Pancreas (tissue), 10 donors: ENCODE measurements around the gene SPARCL1. TPM values are rescaled to one million over a fixed set of nuclear protein-coding genes. Genes with fewer than 3 reads are reported as not detected.

Source experiments
- ATAC-seq, 4 donors: fragments of 200-7000 bp; cut with Tn5 transposase; one replicate each; pipeline versions ENCODE4 v1.8.0 to v1.9.1; 2020; ENCODE audit warnings: mild to moderate bottlenecking in 4 of 4, moderate library complexity in 4 of 4
- DNase-seq, 6 donors: peaks; one replicate each; pipeline ENCODE4 v3.0.0-alpha.2; 2020
- FAIRE-seq: peaks from 2 replicates; lab custom pipeline; 2012; peaks lifted over from hg19 to GRCh38; lab: Jason Lieb, UNC
- H3K27ac ChIP-seq, 4 donors: fragments of 200-600 bp; sonication (generic); 1 replicate in 3 of 4; 2 replicates in 1 of 4; pipeline versions ENCODE4 v1.5.0 to v1.8.0; 2020
- H3K27me3 ChIP-seq, 4 donors: fragments of 200-600 bp; one replicate each; pipeline ENCODE4 v1.8.0; 2021
- H3K36me3 ChIP-seq, 3 donors: fragments of 200-600 bp; sonication (generic) in 1 of 3; one replicate each; pipeline versions ENCODE4 v1.5.0 to v1.8.0; 2020 to 2021
- H3K4me1 ChIP-seq, 3 donors: fragments of 200-600 bp; one replicate each; pipeline ENCODE4 v1.8.0; 2021
- H3K4me3 ChIP-seq, 4 donors: fragments of 200-600 bp; sonication (generic) in 2 of 4; one replicate each; pipeline versions ENCODE4 v1.5.0 to v1.8.0; 2020 to 2021
- H3K9me3 ChIP-seq, 4 donors: fragments of 200-600 bp; one replicate each; pipeline ENCODE4 v1.8.0; 2021
- WGBS, 2 donors: extraction: QIAGEN DNeasy Blood & Tissue Kit; methylation state at CpG; one replicate each; pipeline ENCODE4 v1.1.7; 2013; 5-methylcytosine and 5-hydroxymethylcytosine counted together
- intact Hi-C, 3 donors: fragments of 100-400 bp; cut with DNase I; formaldehyde crosslinking; loops; one replicate each; pipeline versions ENCODE4 v1.11.1 to v1.14.2; 2022
- polyA plus RNA-seq, 2 donors: library from polyadenylated mRNA; stranded (reverse); fragments of 200-250 nt; gene quantifications; one replicate each; pipeline ENCODE4 v1.2.3, GENCODE V29; 2013
- total RNA-seq, 6 donors: library from RNA; stranded (reverse); fragmentation: NEBNext Ultra II Directional in 4 of 6; extraction: Animal tissue kit (Norgen Biotek cat#: 25700) in 4 of 6; gene quantifications; one replicate each; pipeline versions ENCODE4 v1.2.1 to v1.2.4, GENCODE V29; 2021 to 2023
- TF ChIP-seq, protein P1 (sequence below), 4 donors: fragments of 200-600 bp; sonication (generic) in 3 of 4; IDR thresholded peaks; one replicate each; pipeline versions ENCODE4 v1.5.0 to v1.8.0; 2021; ENCODE audit warnings: antibody characterized with exemption in 4 of 4
- donor health status: healthy with polysubstance abuse.
- donor health status: DM: no; HTN: no; CAD: no; lungs with moderate emphysema.
- donor health status: DM: no; HTN: no; CAD: no.
- donor health status: control.
- donor health status: control.
- donor health status: Bipolar disorder and iron deficiency.
- donor health status: DM: yes; HTN: yes; CAD: no.
- donor health status: DM: no; HTN: no; CAD: no.
- donor health status: DM: no; HTN: no; CAD: no.
- donor health status: DM: yes; HTN: yes; CAD: no.

Gene SPARCL1
- total and polyA plus RNA-seq, 8 donors: 19.6 to 77.0 (median 34.6) TPM

DNA sequence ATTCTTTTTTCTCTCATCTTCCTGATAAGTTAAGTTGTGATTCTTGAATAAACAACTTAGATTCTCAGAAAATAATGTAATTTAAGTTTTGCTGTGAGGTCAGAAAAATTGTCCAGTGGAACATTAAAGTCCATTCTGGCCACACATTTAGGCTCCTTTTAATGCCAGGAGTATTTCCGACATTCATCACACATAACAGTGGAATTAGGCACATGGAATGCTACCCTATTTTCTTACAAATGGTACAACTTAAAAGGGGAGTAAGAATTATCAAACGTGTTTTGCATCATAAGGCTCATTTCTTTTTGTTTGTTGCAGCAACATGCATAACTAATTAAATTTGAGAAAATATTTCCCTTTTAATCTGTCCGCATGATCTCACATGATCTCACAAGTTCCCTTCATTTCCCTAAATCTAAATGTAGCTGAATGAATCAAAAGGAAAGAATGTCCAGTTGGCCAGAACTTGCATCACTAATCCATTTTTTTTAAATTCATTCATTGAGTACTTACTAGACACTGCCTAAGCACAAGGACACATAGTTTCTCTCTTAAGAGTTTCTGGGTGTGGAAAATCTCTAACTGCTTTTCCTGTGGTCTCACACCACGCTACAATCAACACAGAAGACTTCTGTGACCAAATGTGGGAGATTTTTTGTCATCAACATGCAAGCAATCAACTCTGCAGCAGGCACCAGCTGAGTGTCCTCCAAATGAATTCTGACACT, 22.0 kb downstream of the SPARCL1 start:
- Histone ChIP-seq H3K9me3 (no peaks in the 10 kb centered on the region), H3K36me3 (no peaks in the 10 kb centered on the region), H3K4me1 (peaks cover 0 to 5% (median 0%) of the 10 kb centered on the region in 3 donors), H3K27ac (peak overlapping the region in 1 of 4 donors; percentile 12), H3K4me3 (no peak overlapping the region), H3K27me3 (no peaks in the 10 kb centered on the region)
- ATAC-seq: peak in 2 of 4 donors; percentile 43 to 49
- no peak for FAIRE-seq
- WGBS, 2 donors: 61 to 72% methylated on average over 4 of the region's 4 CpGs
- no peak for DNase-seq
- TF ChIP-seq, protein P1, sequence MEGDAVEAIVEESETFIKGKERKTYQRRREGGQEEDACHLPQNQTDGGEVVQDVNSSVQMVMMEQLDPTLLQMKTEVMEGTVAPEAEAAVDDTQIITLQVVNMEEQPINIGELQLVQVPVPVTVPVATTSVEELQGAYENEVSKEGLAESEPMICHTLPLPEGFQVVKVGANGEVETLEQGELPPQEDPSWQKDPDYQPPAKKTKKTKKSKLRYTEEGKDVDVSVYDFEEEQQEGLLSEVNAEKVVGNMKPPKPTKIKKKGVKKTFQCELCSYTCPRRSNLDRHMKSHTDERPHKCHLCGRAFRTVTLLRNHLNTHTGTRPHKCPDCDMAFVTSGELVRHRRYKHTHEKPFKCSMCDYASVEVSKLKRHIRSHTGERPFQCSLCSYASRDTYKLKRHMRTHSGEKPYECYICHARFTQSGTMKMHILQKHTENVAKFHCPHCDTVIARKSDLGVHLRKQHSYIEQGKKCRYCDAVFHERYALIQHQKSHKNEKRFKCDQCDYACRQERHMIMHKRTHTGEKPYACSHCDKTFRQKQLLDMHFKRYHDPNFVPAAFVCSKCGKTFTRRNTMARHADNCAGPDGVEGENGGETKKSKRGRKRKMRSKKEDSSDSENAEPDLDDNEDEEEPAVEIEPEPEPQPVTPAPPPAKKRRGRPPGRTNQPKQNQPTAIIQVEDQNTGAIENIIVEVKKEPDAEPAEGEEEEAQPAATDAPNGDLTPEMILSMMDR (IDR thresholded peaks at IDR 0.05): no peak
- intact Hi-C loops: no loop called here

DNA sequence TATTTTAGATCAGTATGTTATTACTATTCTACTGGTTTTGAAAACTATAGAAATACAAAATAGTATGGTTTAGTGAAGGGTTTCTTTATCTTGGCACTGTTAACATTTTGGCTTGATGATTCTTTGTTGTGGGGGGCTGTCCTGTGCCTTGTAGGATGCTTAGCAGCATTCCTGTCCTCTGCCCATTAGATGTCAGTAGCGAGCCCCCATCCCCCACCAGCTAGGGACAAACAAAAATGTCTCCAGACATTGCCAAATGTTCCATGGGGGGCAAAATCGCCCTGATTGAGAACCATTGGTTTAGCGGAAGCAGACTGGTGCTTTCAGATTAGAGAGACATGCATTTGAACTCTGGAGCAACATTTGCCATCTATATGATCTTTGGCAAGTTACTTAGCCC, 23.3 kb downstream of the SPARCL1 start:
- intact Hi-C loops: no loop called here
- Histone ChIP-seq H3K36me3 (no peaks in the 10 kb centered on the region), H3K27ac (no peak overlapping the region), H3K4me3 (no peak overlapping the region), H3K27me3 (no peaks in the 10 kb centered on the region), H3K9me3 (no peaks in the 10 kb centered on the region), H3K4me1 (peaks cover 0 to 7% (median 0%) of the 10 kb centered on the region in 3 donors)
- 64 to 71% methylated on average over 3 of the region's 3 CpGs for WGBS, 2 donors
- ATAC-seq: no peak
- DNase-seq: no peak
- FAIRE-seq: no peak
- TF ChIP-seq, protein P1 (IDR thresholded peaks at IDR 0.05): no peak

DNA sequence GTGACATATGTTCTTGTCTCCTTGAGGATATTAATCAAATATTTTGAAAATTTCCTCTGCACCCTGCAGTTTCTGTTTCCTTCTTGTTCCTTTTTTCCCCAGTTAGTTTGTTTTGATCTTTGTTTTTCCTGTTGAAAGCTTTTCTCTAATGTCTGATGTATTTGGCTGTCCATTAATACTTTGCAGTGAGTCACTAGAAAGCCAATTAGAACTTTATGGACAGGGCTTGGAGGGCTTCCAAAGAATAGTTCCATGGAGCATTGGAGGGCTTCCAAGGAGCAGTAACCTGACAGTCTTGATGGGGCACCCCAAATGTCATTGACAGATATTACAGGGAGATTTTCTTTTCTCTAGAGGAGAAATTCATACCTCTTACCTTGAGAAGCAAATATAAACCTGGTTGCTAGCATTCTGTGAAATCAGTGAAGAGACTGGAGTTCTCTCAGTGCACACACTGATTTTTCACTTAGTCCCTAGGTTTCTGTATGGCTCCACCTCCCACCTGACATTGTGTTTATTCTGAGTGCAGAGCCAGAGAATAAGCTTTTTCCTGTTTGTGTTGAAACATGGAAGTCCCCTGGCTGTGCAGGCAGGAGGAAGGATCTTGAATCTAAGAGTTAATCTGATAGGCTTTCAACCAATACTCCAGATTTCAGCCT, 26.5 kb downstream of the SPARCL1 start:
- no peaks in the 10 kb centered on the region for H3K36me3 ChIP-seq
- FAIRE-seq: no peak
- peak overlapping the region in 1 of 4 donors; percentile 23 for H3K27ac ChIP-seq
- intact Hi-C loops: no loop called here
- peak in 3 of 4 donors; percentile 66 to 85 (median 76) for ATAC-seq
- TF ChIP-seq, protein P1 (IDR thresholded peaks at IDR 0.05): no peak
- H3K9me3 ChIP-seq: no peaks in the 10 kb centered on the region
- no peak for DNase-seq
- H3K4me1 ChIP-seq: peaks cover 0 to 7% (median 0%) of the 10 kb centered on the region in 3 donors
- H3K27me3 ChIP-seq: no peaks in the 10 kb centered on the region
- no peak overlapping the region for H3K4me3 ChIP-seq

DNA sequence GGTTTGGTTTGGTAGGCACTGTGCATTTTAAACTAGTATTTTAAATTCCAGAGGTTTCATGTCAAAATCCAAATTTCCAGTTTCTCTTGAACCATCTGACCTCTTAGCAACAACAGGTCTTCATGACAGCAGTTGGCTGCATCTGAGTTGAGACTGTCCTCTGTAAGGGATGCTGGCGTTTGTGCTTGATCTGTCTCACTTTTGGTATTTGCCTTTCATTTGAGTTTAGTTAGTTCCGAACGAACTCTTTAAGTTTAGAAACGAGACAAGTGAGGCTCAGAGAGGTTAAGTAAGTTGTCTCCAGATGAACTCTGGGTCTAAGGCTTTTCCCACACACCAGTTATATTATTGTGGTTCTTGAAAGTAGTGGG, 29.1 kb downstream of the SPARCL1 start:
- Histone ChIP-seq H3K4me1 (peaks cover 0 to 7% (median 0%) of the 10 kb centered on the region in 3 donors), H3K36me3 (no peaks in the 10 kb centered on the region), H3K27me3 (no peaks in the 10 kb centered on the region), H3K27ac (no peak overlapping the region), H3K4me3 (no peak overlapping the region), H3K9me3 (no peaks in the 10 kb centered on the region)
- FAIRE-seq: no peak
- intact Hi-C loops: no loop called here
- no peak for ATAC-seq
- 76 to 85% methylated on average over 4 of the region's 4 CpGs for WGBS, 2 donors
- TF ChIP-seq, protein P1 (IDR thresholded peaks at IDR 0.05): no peak
- DNase-seq: no peak
